DOHH2 (cell line): Measurements from ENCODE around the gene ZFYVE1.
A peak's percentile ranks its signal among the peaks of the same experiment; 100 is the strongest.

ENCODE experiments used
- H3F3A ChIP-seq: fragments of 200-600 bp; sonication (generic), shearing (Covaris generic); 2 replicates; pipeline ENCODE4 v1.6.0; 2016; ENCODE audit warnings: antibody characterized with exemption, mild to moderate bottlenecking; ENCODE audit not compliant: control insufficient read depth, insufficient read depth
- H3K27ac ChIP-seq: fragments of 200-600 bp; sonication (generic); 2 replicates; pipeline ENCODE4 v1.5.1; 2014; ENCODE audit warnings: low read depth, mild to moderate bottlenecking, low read length, moderate library complexity
- H3K27me3 ChIP-seq: fragments of 200-600 bp; sonication (generic); 2 replicates; pipeline ENCODE4 v1.6.1; 2014; ENCODE audit warnings: mild to moderate bottlenecking, low read length, mixed read lengths; ENCODE audit not compliant: control insufficient read depth
- H3K36me3 ChIP-seq: fragments of 200-600 bp; sonication (generic); 2 replicates; pipeline ENCODE4 v1.6.1; 2014; ENCODE audit warnings: mild to moderate bottlenecking, low read length, moderate library complexity, mixed read lengths; ENCODE audit not compliant: control insufficient read depth
- H3K4me1 ChIP-seq: fragments of 200-600 bp; sonication (generic); 2 replicates; pipeline ENCODE4 v1.6.1; 2014; ENCODE audit warnings: mild to moderate bottlenecking, low read length, mixed read lengths; ENCODE audit not compliant: control insufficient read depth
- H3K4me2 ChIP-seq: fragments of 200-600 bp; sonication (generic); 2 replicates; pipeline ENCODE4 v1.6.0; 2014; ENCODE audit warnings: mild to moderate bottlenecking, low read length, moderate library complexity
- H3K4me3 ChIP-seq: fragments of 200-600 bp; sonication (generic); 2 replicates; pipeline ENCODE4 v1.5.1; 2014; ENCODE audit warnings: mild to moderate bottlenecking, low read length, mixed read lengths
- H3K79me2 ChIP-seq: fragments of 200-600 bp; sonication (generic); 2 replicates; pipeline ENCODE4 v1.6.1; 2014; ENCODE audit warnings: mild to moderate bottlenecking, low read length, mixed read lengths; ENCODE audit not compliant: control insufficient read depth
- H3K9me2 ChIP-seq: fragments of 200-600 bp; sonication (generic); replicated peaks from 2 replicates; pipeline ENCODE4 v1.6.1; 2014; ENCODE audit warnings: mild to moderate bottlenecking, low read length, mixed read lengths; ENCODE audit not compliant: control insufficient read depth
- H3K9me3 ChIP-seq: fragments of 200-600 bp; sonication (generic); 2 replicates; pipeline ENCODE4 v1.6.1; 2014; ENCODE audit warnings: antibody characterized with exemption, low read length, mixed read lengths; ENCODE audit not compliant: control insufficient read depth, insufficient read depth
- H4K20me1 ChIP-seq: fragments of 200-600 bp; sonication (generic); 2 replicates; pipeline ENCODE4 v1.6.0; 2014; ENCODE audit warnings: low read depth, mild to moderate bottlenecking, antibody characterized with exemption, low read length, moderate library complexity; ENCODE audit not compliant: control insufficient read depth, insufficient read depth
- CTCF ChIP-seq: fragments of 200-600 bp; sonication (generic); IDR thresholded peaks from one replicate; pipeline ENCODE4 v1.5.1; 2014; ENCODE audit warnings: antibody characterized with exemption, mild to moderate bottlenecking, low read depth, low read length; ENCODE audit not compliant: poor library complexity, severe bottlenecking
- EZH2phosphoT487 ChIP-seq: fragments of 200-600 bp; sonication (generic); IDR thresholded peaks from 2 replicates; pipeline ENCODE4 v1.6.1; 2017; ENCODE audit warnings: borderline replicate concordance, mild to moderate bottlenecking, antibody characterized with exemption, low read length, moderate library complexity, mixed read lengths

ZFYVE1 gene

DNA sequence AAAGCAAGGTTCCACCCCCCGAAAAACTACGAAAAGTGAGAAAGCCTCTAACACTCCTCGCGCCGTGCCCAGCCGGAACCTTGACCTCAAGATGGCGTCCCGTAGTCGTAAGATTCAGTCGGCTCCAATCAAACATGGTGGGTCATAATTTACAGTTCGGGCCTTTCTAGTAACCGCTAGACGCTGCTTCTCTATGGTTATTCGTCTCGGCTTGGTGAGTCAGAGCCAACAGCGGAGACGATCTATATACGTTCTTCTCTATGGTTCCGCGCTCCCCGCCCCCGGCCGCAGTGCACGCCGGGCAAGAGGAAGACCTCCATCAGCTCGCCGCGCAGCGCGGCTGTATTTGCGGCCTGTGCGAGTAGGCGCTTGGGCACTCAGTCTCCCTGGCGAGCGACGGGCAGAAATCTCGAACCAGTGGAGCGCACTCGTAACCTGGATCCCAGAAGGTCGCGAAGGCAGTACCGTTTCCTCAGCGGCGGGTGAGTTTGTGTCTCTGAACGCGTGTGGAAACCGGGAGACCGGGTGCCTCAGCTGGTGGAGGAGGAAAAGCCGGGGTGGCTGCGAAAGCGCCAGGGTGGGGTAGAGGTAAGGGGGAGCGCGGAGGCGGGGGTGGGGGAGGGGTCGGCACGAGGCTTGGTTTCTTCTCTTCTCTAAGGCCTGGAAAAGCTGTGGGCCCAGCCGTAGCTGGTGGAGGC lies 31.5 kb upstream of the ZFYVE1 start, which contains the start of gene RBM25:
RBM25 (plus strand) TSS at position 311 of the 698 bp plus-strand sequence. CDS start 13,108 bp downstream, outside the sequence.
- Histone ChIP-seq H3K27me3 (no peaks in the 10 kb centered on the region), H3K27ac (peak within 1 kb of the TSS; percentile 77), H3K9me2 (no peaks in the 10 kb centered on the region), H3K4me2 (peak within 1 kb of the TSS; percentile 92), H4K20me1 (peaks cover 27% of the 10 kb centered on the region; the same call in 1 of the 2 replicates), H3K36me3 (peaks cover 45% of the 10 kb centered on the region), H3K4me1 (peaks cover 39% of the 10 kb centered on the region), H3K4me3 (peak within 1 kb of the TSS; percentile 98), H3K79me2 (peaks cover 60% of the 10 kb centered on the region), H3K9me3 (no peaks in the 10 kb centered on the region), H3F3A (peaks cover 4% of the 10 kb centered on the region; the same call in 1 of the 2 replicates)
- no peak for TF ChIP-seq EZH2phosphoT487
- TF ChIP-seq CTCF = no peak

GRCh38 chr14:73057944-73058223 lies 31.0 kb upstream of the ZFYVE1 start:
- Histone ChIP-seq H3K4me2 (peak overlapping the region; percentile 92), H3K27ac (peak overlapping the region; percentile 77), H3K27me3 (no peaks in the 10 kb centered on the region), H3K9me3 (no peaks in the 10 kb centered on the region), H3K4me3 (peak overlapping the region; percentile 98), H4K20me1 (peaks cover 26% of the 10 kb centered on the region; the same call in 1 of the 2 replicates), H3K79me2 (peaks cover 55% of the 10 kb centered on the region), H3K4me1 (peaks cover 39% of the 10 kb centered on the region), H3K36me3 (peaks cover 41% of the 10 kb centered on the region), H3K9me2 (no peaks in the 10 kb centered on the region), H3F3A (peaks cover 4% of the 10 kb centered on the region; the same call in 1 of the 2 replicates)
- TF ChIP-seq EZH2phosphoT487 (no peak), CTCF (no peak)

DNA sequence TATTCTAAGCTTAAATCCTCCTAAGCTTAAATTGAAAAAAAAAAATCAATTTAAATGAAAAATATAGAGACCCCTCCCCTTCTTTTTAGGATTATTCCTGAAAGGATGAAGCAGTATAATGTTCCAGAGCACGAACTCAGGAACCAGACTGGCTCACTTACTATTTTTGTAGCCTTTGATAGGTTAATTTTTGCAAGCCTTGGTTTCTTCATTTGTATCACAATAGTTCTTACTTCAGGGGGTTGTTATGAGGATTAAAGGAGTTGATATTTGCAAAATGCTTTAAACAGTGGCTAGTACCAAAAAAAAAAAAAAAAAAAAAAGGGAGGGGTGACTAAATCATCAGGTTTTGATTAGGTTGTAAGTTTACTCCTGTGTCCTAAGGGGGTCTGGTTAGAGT lies 28.3 kb upstream of the ZFYVE1 start:
- TF ChIP-seq EZH2phosphoT487 (no peak), CTCF (no peak)

More for the DNA sequence above, 28.3 kb upstream of the ZFYVE1 start:
- no peak overlapping the region for H3K4me2 ChIP-seq
- peaks cover 15% of the 10 kb centered on the region for H3K36me3 ChIP-seq
- peaks cover 4% of the 10 kb centered on the region; the same call in 1 of the 2 replicates for H4K20me1 ChIP-seq
- H3K4me1 ChIP-seq = peaks cover 14% of the 10 kb centered on the region
- no peaks in the 10 kb centered on the region for H3K9me3 ChIP-seq
- H3F3A ChIP-seq = peaks cover 4% of the 10 kb centered on the region; the same call in 1 of the 2 replicates
- H3K9me2 ChIP-seq = no peaks in the 10 kb centered on the region
- H3K4me3 ChIP-seq = no peak overlapping the region
- H3K27ac ChIP-seq = no peak overlapping the region
- no peaks in the 10 kb centered on the region for H3K27me3 ChIP-seq
- H3K79me2 ChIP-seq = peaks cover 29% of the 10 kb centered on the region
